Ramos (cell line): ENCODE results near the gene ITIH4.

Experiments used
- in situ Hi-C: fragments of 300-500 bp; cut with MboI; formaldehyde crosslinking; loops from one replicate; pipeline ENCODE4 v1.14.3; 2022; ENCODE audit warnings: low sequenced_read_pairs; ENCODE audit not compliant: unreplicated experiment

ITIH4 gene

DNA sequence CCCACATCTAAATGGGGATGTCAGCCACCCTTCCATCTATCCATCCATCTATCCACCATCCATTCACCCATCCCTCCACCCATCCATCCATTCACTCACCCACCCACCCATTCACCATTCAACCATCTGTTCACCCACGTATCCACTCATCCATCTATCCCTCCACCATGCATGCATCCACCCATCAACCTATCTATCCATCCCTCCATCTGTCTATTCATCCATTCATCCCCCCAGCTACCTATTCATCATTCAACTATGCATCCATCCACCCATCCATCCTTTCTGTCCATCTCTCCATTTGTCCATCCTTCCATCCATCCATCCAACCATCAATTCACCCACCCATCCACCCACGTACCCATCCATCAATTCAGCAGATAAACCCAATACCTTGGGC is 21.3 kb downstream of the ITIH4 start:
- in situ Hi-C loops, result no loop called here

GRCh38 chr3:52805270-52806039 is 25.0 kb downstream of the ITIH4 start:
- in situ Hi-C loops, result no loop called here

- in situ Hi-C loops, result no loop called here
Measured at GRCh38 chr3:52801839-52802238, 28.6 kb downstream of the ITIH4 start.

GRCh38 chr3:52800079-52800478 is 30.4 kb downstream of the ITIH4 start:
- in situ Hi-C loops, result no loop called here

- in situ Hi-C loops, result no loop called here
Measured at GRCh38 chr3:52798978-52799476, 31.4 kb downstream of the ITIH4 start.

GRCh38 chr3:52798376-52798977 is 32.0 kb downstream of the ITIH4 start:
- in situ Hi-C loops, result no loop called here

DNA sequence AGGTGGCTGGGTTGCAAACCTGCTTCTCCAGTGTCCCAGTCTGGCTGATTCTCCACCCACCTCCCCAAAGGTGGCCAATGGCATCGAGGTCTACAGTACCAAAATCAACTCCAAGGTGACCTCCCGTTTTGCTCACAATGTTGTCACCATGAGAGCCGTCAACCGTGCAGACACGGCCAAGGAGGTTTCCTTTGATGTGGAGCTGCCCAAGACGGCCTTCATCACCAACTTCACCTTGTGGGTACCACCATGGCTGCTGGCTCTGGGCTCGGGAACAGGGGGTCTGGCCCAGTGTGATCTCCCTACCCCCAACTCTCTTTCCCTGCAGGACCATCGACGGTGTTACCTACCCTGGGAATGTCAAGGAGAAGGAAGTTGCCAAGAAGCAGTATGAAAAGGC is 34.1 kb downstream of the ITIH4 start:
- in situ Hi-C loops, result no loop called here

- in situ Hi-C loops, result no loop called here
Measured at GRCh38 chr3:52795298-52795900, 35.1 kb downstream of the ITIH4 start.

DNA sequence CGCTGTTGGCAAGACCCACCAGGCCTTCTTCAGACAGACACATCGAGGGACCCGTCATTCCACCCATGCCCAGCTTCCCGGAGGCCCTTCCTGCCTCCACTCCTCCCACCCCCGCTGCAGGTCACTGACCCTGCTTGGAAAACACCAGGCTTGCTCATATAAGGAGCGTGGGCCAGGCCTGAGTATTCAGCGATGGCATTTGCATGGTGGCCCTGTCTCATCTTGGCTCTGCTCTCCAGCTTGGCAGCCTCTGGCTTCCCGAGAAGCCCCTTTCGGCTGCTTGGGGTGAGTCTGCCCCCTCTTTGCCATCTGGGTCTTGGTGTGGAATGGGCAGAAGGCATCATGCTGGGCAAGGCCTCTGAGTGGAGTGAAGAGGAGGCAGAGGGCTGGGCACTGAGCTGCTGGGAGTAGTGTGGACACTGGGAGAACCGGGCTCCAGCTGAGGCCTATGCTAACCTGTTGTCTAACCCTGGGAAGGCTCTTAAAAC is 35.8 kb downstream of the ITIH4 start, which contains the start of gene ITIH3:
Gene ITIH3, plus strand, starts transcription at position 185 of the 488 bp plus-strand sequence. Its CDS starts 8 bp downstream, at position 193.
- in situ Hi-C loops, result no loop called here

- in situ Hi-C loops, result no loop called here
Measured at GRCh38 chr3:52793702-52794611, 36.5 kb downstream of the ITIH4 start.

DNA sequence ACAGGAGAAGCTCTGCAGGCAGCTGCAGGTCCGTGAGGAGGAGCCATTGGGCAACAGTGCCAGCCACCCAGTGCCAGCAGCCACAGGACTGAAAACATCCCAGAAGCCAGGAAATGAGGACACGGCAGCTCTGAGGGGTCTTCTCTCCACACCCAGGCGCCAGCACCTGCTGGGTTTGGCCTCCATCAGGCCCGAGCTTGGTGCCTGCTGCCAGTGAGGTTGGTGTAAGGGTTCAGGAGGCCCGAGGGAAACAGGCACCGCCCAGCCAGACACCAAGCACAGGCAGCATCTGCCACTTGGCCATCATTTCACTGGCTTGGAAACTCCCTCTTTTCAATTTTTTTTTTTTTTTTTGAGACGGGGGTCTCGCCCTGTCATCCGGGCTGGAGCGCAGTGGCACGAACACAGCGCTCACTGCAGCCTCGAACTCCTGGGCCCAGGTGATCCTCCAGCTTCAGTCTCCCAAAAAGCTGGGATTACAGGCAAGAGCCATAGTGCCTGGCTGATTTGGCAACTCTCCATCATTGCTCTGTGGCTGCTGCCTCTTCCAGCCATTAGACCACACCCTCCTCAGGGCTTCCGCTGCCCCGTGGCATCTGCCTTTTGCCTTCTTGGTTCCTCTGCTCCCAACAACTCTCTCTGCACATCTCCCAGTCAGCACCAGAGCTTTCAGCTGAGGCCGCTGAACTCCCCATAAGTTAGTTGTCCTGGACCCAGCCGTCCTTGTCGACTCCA is 37.3 kb downstream of the ITIH4 start:
- in situ Hi-C loops, result no loop called here

DNA sequence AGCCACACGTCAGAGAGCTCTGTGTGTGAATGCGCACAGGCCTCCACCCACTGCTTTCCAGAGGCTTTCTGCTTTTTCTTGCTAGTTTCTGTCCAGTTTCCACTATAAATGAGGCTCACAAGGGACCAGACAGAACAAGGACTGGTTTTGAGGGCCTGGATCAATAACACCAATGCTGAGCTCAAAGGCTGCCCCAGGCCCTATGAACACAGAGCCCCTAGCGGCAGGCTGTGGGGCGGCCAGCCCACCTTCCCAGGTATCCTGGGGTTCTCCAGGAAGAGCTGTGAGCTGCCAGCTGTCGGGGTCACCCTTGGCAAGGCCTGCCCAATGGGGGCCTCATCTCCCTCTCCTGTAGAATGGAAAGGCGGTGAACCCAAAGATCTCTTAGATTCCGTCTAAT is 38.1 kb downstream of the ITIH4 start:
- in situ Hi-C loops, result no loop called here

GRCh38 chr3:52791928-52792327 is 38.5 kb downstream of the ITIH4 start:
- in situ Hi-C loops, result no loop called here

- in situ Hi-C loops, result no loop called here
Measured at GRCh38 chr3:52791366-52791765, 39.1 kb downstream of the ITIH4 start.

DNA sequence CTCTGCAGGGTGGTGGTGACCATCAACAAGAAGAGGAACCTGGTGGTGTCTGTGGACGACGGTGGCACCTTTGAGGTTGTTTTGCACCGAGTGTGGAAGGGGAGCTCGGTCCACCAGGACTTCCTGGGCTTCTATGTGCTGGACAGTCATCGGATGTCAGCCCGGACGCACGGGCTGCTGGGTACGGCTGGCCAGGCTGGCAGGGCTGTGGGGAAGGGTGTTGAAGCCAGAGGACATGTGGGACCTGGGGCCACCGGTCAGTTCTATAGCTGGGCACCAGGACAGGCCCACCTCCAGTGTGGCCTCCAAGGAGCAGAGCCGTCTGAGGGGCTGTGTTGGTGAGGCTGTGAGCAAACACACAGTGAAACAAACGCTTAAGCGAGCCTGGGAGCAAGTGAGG is 39.7 kb downstream of the ITIH4 start:
- in situ Hi-C loops, result no loop called here

GRCh38 chr3:52790337-52790736 is 40.1 kb downstream of the ITIH4 start:
- in situ Hi-C loops, result no loop called here

GRCh38 chr3:52789746-52790040 is 40.8 kb downstream of the ITIH4 start:
- in situ Hi-C loops, result no loop called here

DNA sequence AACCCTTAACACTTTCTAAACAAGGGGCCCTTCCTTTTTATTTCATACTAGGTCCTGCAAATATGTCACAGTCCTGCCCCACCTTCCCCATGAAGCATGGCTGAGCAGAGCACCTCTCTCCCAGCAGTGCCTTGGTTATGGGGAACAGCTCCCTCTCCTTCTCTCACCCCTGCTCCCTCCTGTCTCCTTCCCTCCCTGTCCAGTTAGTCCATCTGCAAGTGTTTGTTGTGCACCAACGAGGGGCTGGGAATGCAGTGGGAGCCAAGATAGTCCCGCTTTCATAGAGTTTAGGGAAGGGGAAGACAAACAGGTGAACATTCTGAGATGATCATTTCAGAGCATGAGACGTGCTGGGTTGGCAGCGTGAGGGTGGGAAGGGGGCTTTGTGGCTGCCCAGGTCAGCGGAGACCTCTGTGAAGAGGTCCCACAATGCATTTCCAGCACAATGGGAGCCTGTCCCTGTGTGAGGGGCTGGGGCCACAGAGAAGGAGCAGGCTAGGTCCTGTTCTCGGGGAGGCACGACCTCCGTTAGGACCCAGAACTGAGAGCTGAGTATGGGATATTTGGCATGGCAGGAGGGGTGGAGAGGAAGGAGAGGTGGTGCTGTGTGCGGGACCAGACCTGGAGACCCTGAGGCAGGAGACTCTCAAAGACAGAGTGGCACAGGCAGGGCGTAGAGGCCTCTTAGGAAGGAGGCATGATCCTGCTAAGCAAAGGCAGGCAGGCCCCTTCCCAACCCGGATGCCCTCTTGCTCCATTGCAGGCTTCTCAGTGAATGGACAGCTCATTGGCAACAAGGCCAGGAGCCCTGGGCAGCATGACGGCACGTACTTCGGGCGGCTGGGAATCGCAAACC is 41.4 kb downstream of the ITIH4 start:
- in situ Hi-C loops, result no loop called here
